HEK293 (cell line): Measurements from ENCODE around the gene GINS1.

Experiments
- KLF10 ChIP-seq: fragments of 450-650 bp; IDR thresholded peaks from 2 replicates; pipeline ENCODE4 v1.5.1; 2018; ENCODE audit warnings: missing biosample characterization, mild to moderate bottlenecking, missing genetic modification characterization
- KLF17 ChIP-seq: fragments of 450-650 bp; formaldehyde crosslinking; IDR thresholded peaks from 2 replicates; pipeline ENCODE4 v1.5.1; 2016; ENCODE audit warnings: missing biosample characterization, missing genetic modification characterization
- SP2 ChIP-seq: fragments of 450-650 bp; formaldehyde crosslinking; IDR thresholded peaks from 2 replicates; pipeline ENCODE4 v1.5.1; 2016; ENCODE audit warnings: missing biosample characterization, missing genetic modification characterization
- ZNF138 ChIP-seq: fragments of 450-650 bp; formaldehyde crosslinking; IDR thresholded peaks from 2 replicates; pipeline ENCODE4 v1.5.1; 2016; ENCODE audit warnings: missing biosample characterization, missing genetic modification characterization, borderline replicate concordance
- ZNF16 ChIP-seq: fragments of 450-650 bp; formaldehyde crosslinking; IDR thresholded peaks from 2 replicates; pipeline ENCODE4 v1.5.1; 2016; ENCODE audit warnings: low read depth, missing biosample characterization, missing genetic modification characterization
- ZNF24 ChIP-seq: fragments of 450-650 bp; formaldehyde crosslinking; IDR thresholded peaks from 2 replicates; pipeline ENCODE4 v1.5.1; 2016; ENCODE audit warnings: missing biosample characterization, missing genetic modification characterization
- ZNF292 ChIP-seq: fragments of 450-650 bp; formaldehyde crosslinking; IDR thresholded peaks from 2 replicates; pipeline ENCODE4 v1.5.1; 2016; ENCODE audit warnings: low read depth, missing biosample characterization, missing genetic modification characterization, borderline replicate concordance
- ZNF514 ChIP-seq: fragments of 450-650 bp; formaldehyde crosslinking; IDR thresholded peaks from 2 replicates; pipeline ENCODE4 v1.5.1; 2016; ENCODE audit warnings: missing biosample characterization, missing genetic modification characterization
- ZNF580 ChIP-seq: fragments of 450-650 bp; formaldehyde crosslinking; IDR thresholded peaks from 2 replicates; pipeline ENCODE4 v1.5.1; 2016; ENCODE audit warnings: missing biosample characterization, missing genetic modification characterization
- ZNF664 ChIP-seq: fragments of 450-650 bp; formaldehyde crosslinking; IDR thresholded peaks from 2 replicates; pipeline ENCODE4 v1.5.1; 2016; ENCODE audit warnings: missing biosample characterization, missing genetic modification characterization

- TF ChIP-seq ZNF514 (tag by site-specific recombination) (no peak), ZNF138 (tag by site-specific recombination) (no peak), KLF10 (no peak), ZNF16 (no peak), ZNF580 (tag by site-specific recombination) (no peak), SP2 (tag by site-specific recombination) (no peak), ZNF664 (tag by site-specific recombination) (no peak), ZNF24 (no peak), ZNF292 (tag by site-specific recombination) (no peak), KLF17 (tag by site-specific recombination) (no peak)
These were observed 44.9 kb downstream of the GINS1 start for GRCh38 chr20:25452333-25452732.
